Measurements from ENCODE around the gene SLC7A9.

- TF ChIP-seq CTCF (optimal IDR thresholded peaks at IDR 0.05 in 1 of 3, IDR thresholded peaks at IDR 0.05 in 1 of 3, conservative IDR thresholded peaks at IDR 0.05 in 1 of 3; ENCODE audit: extremely low read depth in 1 of 3, insufficient read depth in 2 of 3, low read length in 3 of 3) (no peak), EZH2 (IDR thresholded peaks at IDR 0.05; ENCODE audit: low read length) (no peak)
These were observed 25.8 kb downstream of the SLC7A9 start for GRCh38 chr19:32843716-32844245.

Data from keratinocyte (primary cell).